ENCODE measurements around the gene INHA. TPM values are rescaled to one million over a fixed set of nuclear protein-coding genes. Genes with fewer than 3 reads are reported as not detected.

Gene INHA
- total RNA-seq, 4 donors from 2014 or later: 0.45 to 0.75 TPM; not detected in 2

DNA sequence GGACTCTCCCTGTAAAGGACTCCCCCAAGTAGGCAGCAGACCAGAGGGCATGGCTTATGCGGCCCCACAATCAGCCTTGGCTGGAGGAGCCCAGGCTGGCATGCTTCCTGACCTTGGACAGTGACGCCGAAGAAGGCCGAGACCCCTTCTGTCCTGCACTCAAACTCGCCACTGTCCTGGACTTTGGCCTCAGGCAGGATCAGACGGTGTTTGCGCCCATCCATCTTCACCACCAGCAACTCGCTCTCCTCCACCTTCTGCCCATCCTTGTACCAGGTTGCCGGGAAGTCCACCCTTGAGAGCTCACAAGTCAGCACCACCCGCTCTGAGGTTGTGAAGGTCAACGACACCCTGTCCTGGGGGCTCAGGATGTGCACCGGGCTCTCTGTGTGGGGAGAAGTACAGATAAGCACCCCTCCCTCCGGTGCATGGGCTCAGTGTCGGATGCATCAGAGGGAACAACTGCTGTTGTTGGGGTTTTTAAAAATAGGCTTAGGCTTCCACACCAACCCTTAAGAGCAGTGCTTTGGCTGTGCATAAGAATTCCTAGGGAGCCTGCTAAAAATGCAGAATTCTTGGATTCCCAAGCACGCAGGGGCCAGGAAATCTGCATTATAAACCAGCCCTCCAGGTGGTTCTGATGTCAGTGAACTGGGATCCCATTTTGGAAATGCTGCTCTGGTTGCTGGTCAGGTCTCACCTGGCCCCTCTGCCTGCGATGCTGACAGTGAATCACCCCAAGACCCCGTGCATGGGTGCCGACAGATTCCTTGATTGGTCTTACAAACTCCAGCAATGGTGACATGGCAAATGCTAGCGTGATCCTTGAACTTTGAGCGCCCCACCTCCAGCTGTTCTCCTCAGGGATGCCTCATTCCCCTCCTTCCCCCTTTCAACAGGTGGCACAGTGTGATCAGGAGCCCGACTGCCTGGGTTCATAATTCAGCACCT lies 6.7 kb upstream of the INHA start:
- peaks cover 7 to 12% (median 10%) of the 10 kb centered on the region in 4 donors for H3K4me1 ChIP-seq
- WGBS: 90% methylated on average over 17 of the region's 21 CpGs
- peaks cover 0 to 66% (median 48%) of the 10 kb centered on the region in 4 donors for H3K36me3 ChIP-seq
- H3K9me3 ChIP-seq: no peaks in the 10 kb centered on the region
- no peak for DNase-seq (ENCODE audit: extremely low spot score)
- no peak for TF ChIP-seq POLR2AphosphoS5 (IDR thresholded peaks at IDR 0.05)
- no peak for TF ChIP-seq EP300 (IDR thresholded peaks at IDR 0.05)
- TF ChIP-seq, protein P1, sequence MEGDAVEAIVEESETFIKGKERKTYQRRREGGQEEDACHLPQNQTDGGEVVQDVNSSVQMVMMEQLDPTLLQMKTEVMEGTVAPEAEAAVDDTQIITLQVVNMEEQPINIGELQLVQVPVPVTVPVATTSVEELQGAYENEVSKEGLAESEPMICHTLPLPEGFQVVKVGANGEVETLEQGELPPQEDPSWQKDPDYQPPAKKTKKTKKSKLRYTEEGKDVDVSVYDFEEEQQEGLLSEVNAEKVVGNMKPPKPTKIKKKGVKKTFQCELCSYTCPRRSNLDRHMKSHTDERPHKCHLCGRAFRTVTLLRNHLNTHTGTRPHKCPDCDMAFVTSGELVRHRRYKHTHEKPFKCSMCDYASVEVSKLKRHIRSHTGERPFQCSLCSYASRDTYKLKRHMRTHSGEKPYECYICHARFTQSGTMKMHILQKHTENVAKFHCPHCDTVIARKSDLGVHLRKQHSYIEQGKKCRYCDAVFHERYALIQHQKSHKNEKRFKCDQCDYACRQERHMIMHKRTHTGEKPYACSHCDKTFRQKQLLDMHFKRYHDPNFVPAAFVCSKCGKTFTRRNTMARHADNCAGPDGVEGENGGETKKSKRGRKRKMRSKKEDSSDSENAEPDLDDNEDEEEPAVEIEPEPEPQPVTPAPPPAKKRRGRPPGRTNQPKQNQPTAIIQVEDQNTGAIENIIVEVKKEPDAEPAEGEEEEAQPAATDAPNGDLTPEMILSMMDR (IDR thresholded peaks at IDR 0.05): no peak
- TF ChIP-seq POLR2A (IDR thresholded peaks at IDR 0.05; ENCODE audit: low read depth): no peak
- intact Hi-C loops (cut with DNase I): no loop called here
- no peak overlapping the region for H3K4me3 ChIP-seq
- H3K27ac ChIP-seq (replicated peaks in 1 of 4): no peak overlapping the region
- no peaks in the 10 kb centered on the region for H3K27me3 ChIP-seq

DNA sequence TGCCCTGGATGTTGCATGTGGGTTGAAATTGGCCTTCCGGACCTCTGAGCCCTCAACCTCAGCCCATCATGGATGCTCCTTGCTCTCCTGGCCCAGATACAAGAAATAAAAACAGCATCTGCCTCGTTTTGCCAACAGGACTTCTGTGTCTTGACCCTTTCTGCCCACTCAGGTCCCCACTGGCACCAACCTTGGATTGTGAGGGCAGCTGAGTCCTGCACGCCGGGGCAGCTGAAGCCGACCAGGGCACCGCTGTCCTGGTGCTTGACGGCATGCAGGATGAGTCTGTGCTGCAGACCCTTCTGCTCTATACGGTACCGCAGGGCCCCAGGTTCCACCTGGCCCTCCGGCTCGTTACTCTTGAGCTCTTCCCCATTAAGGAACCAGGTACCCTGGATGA lies 5.5 kb upstream of the INHA start:
- intact Hi-C loops (cut with DNase I): no loop called here
- 94% methylated on average over 11 of the region's 11 CpGs for WGBS
- peaks cover 0 to 63% (median 44%) of the 10 kb centered on the region in 4 donors for H3K36me3 ChIP-seq

DNA sequence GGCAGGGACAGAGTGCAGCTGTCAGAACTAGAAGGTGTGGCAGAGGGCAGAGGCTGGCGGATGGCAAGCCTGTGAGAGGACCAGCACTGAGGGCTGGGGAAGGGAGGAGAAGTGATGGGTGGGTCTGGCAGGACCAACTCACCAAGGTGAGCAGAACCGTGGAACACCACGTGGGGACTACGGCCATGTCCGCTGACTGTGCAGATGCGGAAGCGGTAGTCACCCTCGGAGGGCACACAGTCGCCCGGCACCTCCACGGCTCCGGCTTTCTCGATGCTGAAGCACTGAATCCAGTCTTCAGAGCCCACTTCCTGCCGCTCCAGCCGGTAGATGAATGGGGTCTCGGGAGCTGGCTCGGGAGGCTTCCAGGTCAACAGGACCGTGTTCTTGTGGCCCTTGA lies 5.0 kb upstream of the INHA start:
- H3K9me3 ChIP-seq: no peaks in the 10 kb centered on the region
- no peak for TF ChIP-seq POLR2AphosphoS5 (IDR thresholded peaks at IDR 0.05)
- TF ChIP-seq, protein P1 (IDR thresholded peaks at IDR 0.05): no peak
- no peak for TF ChIP-seq EP300 (IDR thresholded peaks at IDR 0.05)
- TF ChIP-seq POLR2A (IDR thresholded peaks at IDR 0.05; ENCODE audit: low read depth): no peak
- DNase-seq (ENCODE audit: extremely low spot score): no peak

More for the DNA sequence above, 5.5 kb upstream of the INHA start:
- H3K9me3 ChIP-seq: no peaks in the 10 kb centered on the region
- no peak overlapping the region for H3K4me3 ChIP-seq
- no peak overlapping the region for H3K27ac ChIP-seq (replicated peaks in 1 of 4)
- H3K4me1 ChIP-seq: peaks cover 7 to 14% (median 11%) of the 10 kb centered on the region in 4 donors
- no peaks in the 10 kb centered on the region for H3K27me3 ChIP-seq
- TF ChIP-seq EP300 (IDR thresholded peaks at IDR 0.05): no peak
- TF ChIP-seq, protein P1 (IDR thresholded peaks at IDR 0.05): no peak
- TF ChIP-seq POLR2A (IDR thresholded peaks at IDR 0.05; ENCODE audit: low read depth): no peak
- no peak for TF ChIP-seq POLR2AphosphoS5 (IDR thresholded peaks at IDR 0.05)
- no peak for DNase-seq (ENCODE audit: extremely low spot score)

DNA sequence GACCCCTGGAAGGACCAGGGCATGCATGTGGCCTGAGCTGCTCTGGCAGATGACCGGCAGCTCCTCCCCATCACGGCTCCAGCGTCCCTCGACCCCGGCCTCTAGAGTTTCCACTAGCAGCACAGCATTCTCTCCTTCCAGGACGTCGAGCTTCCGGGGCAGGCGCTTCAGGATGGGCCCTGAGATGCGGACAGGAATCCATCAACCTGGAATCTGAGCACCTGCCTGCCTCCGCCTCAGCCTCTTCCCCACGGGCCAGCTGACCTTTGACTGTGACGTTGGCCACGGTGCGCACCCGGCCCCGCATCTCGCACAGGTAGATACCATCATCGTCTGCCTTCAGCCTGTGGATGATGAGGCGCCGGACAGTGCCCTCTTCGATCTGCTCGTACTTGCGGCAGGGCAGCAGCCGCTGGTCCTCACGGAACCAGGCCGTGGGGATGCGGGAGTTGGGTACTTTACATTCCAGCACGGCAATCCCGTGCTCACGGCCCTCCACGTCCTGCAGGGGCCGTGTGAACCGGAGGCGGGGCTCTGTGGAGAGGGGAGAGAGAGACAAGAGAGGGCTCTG lies 4.2 kb upstream of the INHA start:
- Histone ChIP-seq H3K36me3 (peaks cover 0 to 50% (median 32%) of the 10 kb centered on the region in 4 donors), H3K27me3 (no peaks in the 10 kb centered on the region), H3K4me1 (peaks cover 15 to 20% (median 16%) of the 10 kb centered on the region in 4 donors), H3K27ac (replicated peaks in 1 of 4) (no peak overlapping the region), H3K4me3 (no peak overlapping the region), H3K9me3 (no peaks in the 10 kb centered on the region)
- TF ChIP-seq POLR2A (IDR thresholded peaks at IDR 0.05; ENCODE audit: low read depth): no peak
- TF ChIP-seq POLR2AphosphoS5 (IDR thresholded peaks at IDR 0.05): no peak
- TF ChIP-seq, protein P1 (IDR thresholded peaks at IDR 0.05): no peak
- no peak for TF ChIP-seq EP300 (IDR thresholded peaks at IDR 0.05)
- 90% methylated on average over 31 of the region's 35 CpGs for WGBS
- intact Hi-C loops (cut with DNase I): no loop called here
- no peak for DNase-seq (ENCODE audit: extremely low spot score)

More for the DNA sequence above, 5.0 kb upstream of the INHA start:
- Histone ChIP-seq H3K4me1 (peaks cover 12 to 19% (median 15%) of the 10 kb centered on the region in 4 donors), H3K27me3 (no peaks in the 10 kb centered on the region), H3K27ac (replicated peaks in 1 of 4) (no peak overlapping the region), H3K4me3 (no peak overlapping the region), H3K36me3 (peaks cover 0 to 58% (median 39%) of the 10 kb centered on the region in 4 donors)
- WGBS: 94% methylated on average over 17 of the region's 18 CpGs
- intact Hi-C loops (cut with DNase I): no loop called here

All from esophagus muscularis mucosa (tissue), 4 donors.